Measurements from ENCODE around the gene DYRK1B. TPM values are rescaled to one million over a fixed set of nuclear protein-coding genes. Genes with fewer than 3 reads are reported as not detected.

Gene DYRK1B
- total and polyA plus RNA-seq, 12 donors, result 7.3 to 43.5 (median 29.3) TPM

DNA sequence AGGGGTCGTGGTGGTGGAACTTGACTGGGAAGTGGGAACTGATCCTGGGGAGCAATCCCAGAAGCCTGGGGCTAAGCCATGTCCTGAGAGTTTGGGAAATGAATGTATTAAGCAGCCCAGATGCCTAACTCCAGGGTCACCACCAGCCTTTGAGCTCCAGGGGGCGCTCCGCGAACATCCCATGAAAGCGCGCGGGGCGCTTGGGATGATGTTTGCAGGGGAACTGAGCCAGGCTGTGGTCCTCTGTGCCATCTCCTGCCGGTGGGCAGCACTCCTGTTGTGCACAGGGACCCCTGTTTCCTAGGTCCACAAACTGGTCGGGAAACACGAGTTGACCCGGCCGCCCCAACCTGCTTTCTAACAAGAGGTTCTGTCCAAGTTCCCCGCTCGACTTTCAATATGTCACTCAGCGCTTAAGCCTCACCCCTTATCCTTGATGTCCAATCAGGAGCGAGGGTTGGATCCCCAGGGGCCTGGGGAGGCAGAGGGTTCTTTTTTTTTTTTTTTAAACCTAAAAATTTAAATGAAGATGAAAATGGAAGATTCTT is 40.9 kb downstream of the DYRK1B start:
- intact Hi-C loops (cut with DNase I), result loop anchor here (1.0 to 10.0 kb wide), 9 partner anchors 49 to 432 kb away; partner anchors contain the start of genes PSMC4 (in 4 of the 10) and CCNP (in 1 of the 10)
- ATAC-seq (peak; percentile 95 to 99 (median 98)), DNase-seq (peak; percentile 73 to 78)
- TF ChIP-seq, protein P1, sequence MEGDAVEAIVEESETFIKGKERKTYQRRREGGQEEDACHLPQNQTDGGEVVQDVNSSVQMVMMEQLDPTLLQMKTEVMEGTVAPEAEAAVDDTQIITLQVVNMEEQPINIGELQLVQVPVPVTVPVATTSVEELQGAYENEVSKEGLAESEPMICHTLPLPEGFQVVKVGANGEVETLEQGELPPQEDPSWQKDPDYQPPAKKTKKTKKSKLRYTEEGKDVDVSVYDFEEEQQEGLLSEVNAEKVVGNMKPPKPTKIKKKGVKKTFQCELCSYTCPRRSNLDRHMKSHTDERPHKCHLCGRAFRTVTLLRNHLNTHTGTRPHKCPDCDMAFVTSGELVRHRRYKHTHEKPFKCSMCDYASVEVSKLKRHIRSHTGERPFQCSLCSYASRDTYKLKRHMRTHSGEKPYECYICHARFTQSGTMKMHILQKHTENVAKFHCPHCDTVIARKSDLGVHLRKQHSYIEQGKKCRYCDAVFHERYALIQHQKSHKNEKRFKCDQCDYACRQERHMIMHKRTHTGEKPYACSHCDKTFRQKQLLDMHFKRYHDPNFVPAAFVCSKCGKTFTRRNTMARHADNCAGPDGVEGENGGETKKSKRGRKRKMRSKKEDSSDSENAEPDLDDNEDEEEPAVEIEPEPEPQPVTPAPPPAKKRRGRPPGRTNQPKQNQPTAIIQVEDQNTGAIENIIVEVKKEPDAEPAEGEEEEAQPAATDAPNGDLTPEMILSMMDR (IDR thresholded peaks at IDR 0.05), result peak; percentile 79 to 97 (median 93)
- H3K4me1 ChIP-seq, result no peaks in the 10 kb centered on the region
- peak overlapping the region in 9 of 10 donors; percentile 28 to 61 (median 55) for H3K4me3 ChIP-seq
- H3K36me3 ChIP-seq, result no peaks in the 10 kb centered on the region
- H3K27ac ChIP-seq, result no peak overlapping the region
- peaks cover 0 to 18% (median 9%) of the 10 kb centered on the region in 11 donors for H3K9me3 ChIP-seq
- H3K27me3 ChIP-seq, result peaks cover 0 to 12% (median 0%) of the 10 kb centered on the region in 7 donors
- WGBS, 2 donors, result 0 to 1% methylated on average over 17 of the region's 17 CpGs

DNA sequence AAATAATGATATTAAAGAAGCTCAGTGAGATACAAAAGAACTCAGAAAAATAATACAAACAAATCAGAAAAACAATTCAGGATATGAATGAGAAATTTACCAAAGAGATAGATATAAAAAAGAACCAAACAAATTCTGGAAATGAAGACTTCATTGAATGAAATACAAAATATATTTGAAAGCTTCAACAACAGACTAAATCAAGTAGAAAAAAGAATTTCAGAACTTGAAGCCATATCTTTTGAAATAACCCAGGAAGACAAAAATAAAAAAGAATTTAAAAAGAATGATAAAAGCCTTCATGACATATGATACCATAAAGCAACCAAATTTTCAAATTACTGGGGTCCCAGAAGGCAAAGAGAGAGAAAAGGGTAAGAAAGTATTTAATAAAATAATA is 45.7 kb downstream of the DYRK1B start:
- Histone ChIP-seq H3K36me3 (no peaks in the 10 kb centered on the region), H3K9me3 (peaks cover 0 to 29% (median 15%) of the 10 kb centered on the region in 11 donors), H3K4me1 (no peaks in the 10 kb centered on the region), H3K4me3 (no peak overlapping the region), H3K27me3 (peaks cover 3 to 27% (median 12%) of the 10 kb centered on the region in 7 donors), H3K27ac (no peak overlapping the region)
- intact Hi-C loops (cut with DNase I), result loop anchor here in 1 of 10 donors (10.0 kb wide), 1 partner anchor 177 kb away; no protein-coding TSS in a partner anchor
- TF ChIP-seq, protein P1 (IDR thresholded peaks at IDR 0.05), result no peak
- ATAC-seq (no peak), DNase-seq (no peak)

DNA sequence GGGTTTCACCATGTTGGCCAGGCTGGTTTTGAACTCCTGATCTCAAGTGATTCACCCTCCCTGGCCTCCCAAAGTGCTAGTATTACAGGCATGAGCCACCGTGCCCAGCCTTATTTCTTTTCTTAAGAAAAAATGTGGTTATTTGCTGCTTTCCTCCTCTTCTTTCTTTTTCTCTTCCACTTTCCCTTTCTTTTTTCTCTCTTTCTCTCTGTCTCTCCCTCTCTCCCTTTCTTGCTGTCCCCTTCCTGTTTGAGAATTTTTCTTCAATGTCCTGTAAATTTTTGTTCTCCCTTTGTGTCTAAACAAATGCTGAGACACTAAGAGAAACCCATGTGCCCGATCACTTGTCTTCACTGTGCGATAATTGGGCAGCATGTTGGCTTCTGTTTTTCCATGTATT is 53.1 kb downstream of the DYRK1B start:
- 87 to 88% methylated on average over 3 of the region's 3 CpGs for WGBS, 2 donors
- intact Hi-C loops (cut with DNase I), result loop anchor here in 1 of 10 donors (10.0 kb wide), 1 partner anchor 184 kb away; no protein-coding TSS in a partner anchor
- Histone ChIP-seq H3K4me3 (no peak overlapping the region), H3K27ac (no peak overlapping the region), H3K4me1 (no peaks in the 10 kb centered on the region), H3K36me3 (no peaks in the 10 kb centered on the region), H3K27me3 (peaks cover 3 to 35% (median 23%) of the 10 kb centered on the region in 7 donors), H3K9me3 (no peaks in the 10 kb centered on the region)
- no peak for ATAC-seq
- DNase-seq, result no peak
- TF ChIP-seq, protein P1 (IDR thresholded peaks at IDR 0.05), result no peak

DNA sequence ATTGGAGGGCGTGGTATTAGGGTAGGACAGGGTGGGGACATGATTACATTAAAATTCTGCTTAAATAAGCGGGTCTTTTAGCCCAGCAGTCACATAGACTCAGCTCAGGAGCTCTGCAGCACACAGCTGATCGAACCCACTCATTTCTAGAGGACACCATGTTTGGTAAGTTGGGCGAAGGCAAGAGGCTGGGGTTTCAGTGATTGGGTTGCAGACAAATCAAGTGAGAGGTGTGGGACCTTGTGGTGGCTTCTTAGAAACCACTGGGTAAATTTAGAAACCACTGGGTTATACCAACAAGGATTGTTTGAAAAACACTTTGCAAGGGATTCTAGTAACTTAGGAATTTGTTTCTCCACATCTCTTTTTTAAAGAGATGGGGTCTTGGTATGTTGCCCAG is 55.2 kb downstream of the DYRK1B start, which contains the start of gene LEUTX:
TSS of gene LEUTX (plus strand) at position 92 of the 400 bp plus-strand sequence. CDS start at position 159, 67 bp downstream.
- no peaks in the 10 kb centered on the region for H3K4me1 ChIP-seq
- TF ChIP-seq, protein P1 (IDR thresholded peaks at IDR 0.05), result no peak
- H3K27me3 ChIP-seq, result peaks cover 0 to 20% (median 10%) of the 10 kb centered on the region in 7 donors
- no peak within 1 kb of the TSS for H3K4me3 ChIP-seq
- intact Hi-C loops (cut with DNase I), result no loop called here
- WGBS, 2 donors, result 62 to 64% methylated on average over 4 of the region's 4 CpGs
- DNase-seq, result no peak
- ATAC-seq, result no peak
- no peaks in the 10 kb centered on the region for H3K9me3 ChIP-seq
- no peaks in the 10 kb centered on the region for H3K36me3 ChIP-seq
- H3K27ac ChIP-seq, result no peak within 1 kb of the TSS

Small RNA genes lying within 50 kb of the gene (microRNA-seq; reads per million reads assigned to microRNA genes)
- 0 reads per million in 2 donors for gene MIR6719

Other genes with a start within 250 kb of the DYRK1B start
- not detected for gene LGALS13, start 231.6 kb downstream of the DYRK1B start, total RNA-seq
- gene LGALS13, start 231.6 kb downstream of the DYRK1B start, polyA plus RNA-seq, result not detected
- not detected for gene LGALS16, start 178.2 kb downstream of the DYRK1B start, total RNA-seq
- gene LGALS16, start 178.2 kb downstream of the DYRK1B start, polyA plus RNA-seq, result not detected
- gene LGALS14, start 129.7 kb downstream of the DYRK1B start, total RNA-seq, result not detected
- gene LGALS14, start 129.7 kb downstream of the DYRK1B start, polyA plus RNA-seq, result not detected
- gene CLC, start 96.1 kb downstream of the DYRK1B start, total RNA-seq, result 1 to 10 TPM in 1 of 10 donors, under 1 TPM in 1, not detected in 8; 0.47 to 8.9 TPM
- not detected for gene CLC, start 96.1 kb downstream of the DYRK1B start, polyA plus RNA-seq
- not detected for gene LEUTX, start 55.3 kb downstream of the DYRK1B start, total RNA-seq
- gene LEUTX, start 55.3 kb downstream of the DYRK1B start, polyA plus RNA-seq, result not detected
- 10 to 100 TPM; 52.7 to 95.4 (median 67.4) TPM for gene FBL, start 12.2 kb upstream of the DYRK1B start, total RNA-seq
- 100 to 1,000 TPM; 102 to 192 TPM for gene FBL, start 12.2 kb upstream of the DYRK1B start, polyA plus RNA-seq
- gene FCGBP, start 100.5 kb upstream of the DYRK1B start, total RNA-seq, result 10 to 100 TPM in 2 of 10 donors, 1 to 10 TPM in 4, under 1 TPM in 4; 0.30 to 42.3 (median 1.9) TPM
- 1 to 10 TPM in 1 of 2 donors, under 1 TPM in 1; 0.74 to 1.2 TPM for gene FCGBP, start 100.5 kb upstream of the DYRK1B start, polyA plus RNA-seq
- gene PSMC4, start 137.0 kb upstream of the DYRK1B start, total RNA-seq, result 10 to 100 TPM; 64.1 to 86.5 (median 78.1) TPM
- gene PSMC4, start 137.0 kb upstream of the DYRK1B start, polyA plus RNA-seq, result 100 to 1,000 TPM in 1 of 2 donors, 10 to 100 TPM in 1; 81.9 to 111 TPM
- 10 to 100 TPM in 5 of 10 donors, 1 to 10 TPM in 5; 5.7 to 13.5 (median 8.9) TPM for gene ZNF546, start 162.9 kb upstream of the DYRK1B start, total RNA-seq
- gene ZNF546, start 162.9 kb upstream of the DYRK1B start, polyA plus RNA-seq, result 1 to 10 TPM in 1 of 2 donors, under 1 TPM in 1; 0.72 to 4.8 TPM
- 10 to 100 TPM; 20.6 to 29.7 (median 25.8) TPM for gene ZNF780B, start 222.1 kb upstream of the DYRK1B start, total RNA-seq
- gene ZNF780B, start 222.1 kb upstream of the DYRK1B start, polyA plus RNA-seq, result 10 to 100 TPM in 1 of 2 donors, 1 to 10 TPM in 1; 3.1 to 18.1 TPM

Measured in heart right ventricle (tissue), 16 donors.